Measurements from ENCODE around the gene PXMP4.

Gene PXMP4

GRCh38 chr20:33680686-33681085 is 39.4 kb downstream of the PXMP4 start:
- in situ Hi-C loops (cut with HindIII; ENCODE audit: low pct_ligation_motif_present, low sequenced_read_pairs), result no loop called here
- Histone ChIP-seq H3K36me3 (replicated peaks) (no peaks in the 10 kb centered on the region), H3K4me3 (ENCODE audit: low read depth, low read length) (no peak overlapping the region), H3K27ac (no peak overlapping the region), H3K27me3 (replicated peaks) (no peaks in the 10 kb centered on the region)
- DNase-seq, result no peak
- TF ChIP-seq, protein P1, sequence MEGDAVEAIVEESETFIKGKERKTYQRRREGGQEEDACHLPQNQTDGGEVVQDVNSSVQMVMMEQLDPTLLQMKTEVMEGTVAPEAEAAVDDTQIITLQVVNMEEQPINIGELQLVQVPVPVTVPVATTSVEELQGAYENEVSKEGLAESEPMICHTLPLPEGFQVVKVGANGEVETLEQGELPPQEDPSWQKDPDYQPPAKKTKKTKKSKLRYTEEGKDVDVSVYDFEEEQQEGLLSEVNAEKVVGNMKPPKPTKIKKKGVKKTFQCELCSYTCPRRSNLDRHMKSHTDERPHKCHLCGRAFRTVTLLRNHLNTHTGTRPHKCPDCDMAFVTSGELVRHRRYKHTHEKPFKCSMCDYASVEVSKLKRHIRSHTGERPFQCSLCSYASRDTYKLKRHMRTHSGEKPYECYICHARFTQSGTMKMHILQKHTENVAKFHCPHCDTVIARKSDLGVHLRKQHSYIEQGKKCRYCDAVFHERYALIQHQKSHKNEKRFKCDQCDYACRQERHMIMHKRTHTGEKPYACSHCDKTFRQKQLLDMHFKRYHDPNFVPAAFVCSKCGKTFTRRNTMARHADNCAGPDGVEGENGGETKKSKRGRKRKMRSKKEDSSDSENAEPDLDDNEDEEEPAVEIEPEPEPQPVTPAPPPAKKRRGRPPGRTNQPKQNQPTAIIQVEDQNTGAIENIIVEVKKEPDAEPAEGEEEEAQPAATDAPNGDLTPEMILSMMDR (IDR thresholded peaks at IDR 0.05; ENCODE audit: low read depth, low read length, missing control alignments), result no peak

DNA sequence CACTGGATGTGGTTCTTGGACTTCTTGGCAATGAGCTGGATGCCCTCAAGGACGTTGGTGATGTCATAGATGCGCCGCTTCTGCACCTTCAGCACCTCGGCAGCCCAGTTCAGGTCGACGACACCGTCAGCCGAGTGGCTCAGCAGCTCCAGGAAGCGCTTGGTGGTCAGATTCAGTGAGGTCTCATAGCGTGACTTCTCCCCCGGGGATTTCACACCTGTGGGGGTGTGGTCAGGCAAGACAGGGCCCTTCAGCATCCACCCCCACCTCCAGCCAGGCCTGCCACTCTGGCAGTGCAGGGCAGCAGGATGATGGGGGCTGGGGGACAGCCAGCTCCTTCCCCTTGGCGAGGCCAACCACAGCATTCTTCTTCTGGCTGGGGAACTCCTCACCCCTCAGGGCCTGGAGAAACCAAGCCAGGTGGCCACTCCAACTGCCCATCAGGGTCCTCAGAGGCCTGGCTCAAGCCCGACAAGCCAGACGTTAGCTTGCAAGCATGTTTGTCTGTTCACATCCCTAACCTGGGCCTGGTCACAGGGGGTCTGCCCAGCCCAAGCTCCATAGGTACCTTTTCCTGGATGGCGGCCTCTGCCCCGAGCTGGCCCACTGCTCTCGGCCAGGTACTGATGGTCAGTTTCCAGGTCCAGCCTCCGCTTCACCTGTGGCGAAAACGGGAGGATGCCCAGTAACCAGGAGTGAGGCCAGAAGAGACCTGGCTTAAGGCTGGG is 40.2 kb downstream of the PXMP4 start:
- in situ Hi-C loops (cut with HindIII; ENCODE audit: low pct_ligation_motif_present, low sequenced_read_pairs), result no loop called here
- TF ChIP-seq, protein P1 (IDR thresholded peaks at IDR 0.05; ENCODE audit: low read depth, low read length, missing control alignments), result no peak
- Histone ChIP-seq H3K27ac (no peak overlapping the region), H3K27me3 (replicated peaks) (no peaks in the 10 kb centered on the region), H3K4me3 (ENCODE audit: low read depth, low read length) (no peak overlapping the region), H3K36me3 (replicated peaks) (no peaks in the 10 kb centered on the region)
- no peak for DNase-seq

- H3K27ac ChIP-seq, result no peak overlapping the region
- in situ Hi-C loops (cut with HindIII; ENCODE audit: low pct_ligation_motif_present, low sequenced_read_pairs), result no loop called here
- no peak overlapping the region for H3K4me3 ChIP-seq (ENCODE audit: low read depth, low read length)
- H3K27me3 ChIP-seq (replicated peaks), result no peaks in the 10 kb centered on the region
- no peaks in the 10 kb centered on the region for H3K36me3 ChIP-seq (replicated peaks)
- TF ChIP-seq, protein P1 (IDR thresholded peaks at IDR 0.05; ENCODE audit: low read depth, low read length, missing control alignments), result no peak
- DNase-seq, result no peak
Observed at GRCh38 chr20:33677991-33678702, 42.0 kb downstream of the PXMP4 start.

DNA sequence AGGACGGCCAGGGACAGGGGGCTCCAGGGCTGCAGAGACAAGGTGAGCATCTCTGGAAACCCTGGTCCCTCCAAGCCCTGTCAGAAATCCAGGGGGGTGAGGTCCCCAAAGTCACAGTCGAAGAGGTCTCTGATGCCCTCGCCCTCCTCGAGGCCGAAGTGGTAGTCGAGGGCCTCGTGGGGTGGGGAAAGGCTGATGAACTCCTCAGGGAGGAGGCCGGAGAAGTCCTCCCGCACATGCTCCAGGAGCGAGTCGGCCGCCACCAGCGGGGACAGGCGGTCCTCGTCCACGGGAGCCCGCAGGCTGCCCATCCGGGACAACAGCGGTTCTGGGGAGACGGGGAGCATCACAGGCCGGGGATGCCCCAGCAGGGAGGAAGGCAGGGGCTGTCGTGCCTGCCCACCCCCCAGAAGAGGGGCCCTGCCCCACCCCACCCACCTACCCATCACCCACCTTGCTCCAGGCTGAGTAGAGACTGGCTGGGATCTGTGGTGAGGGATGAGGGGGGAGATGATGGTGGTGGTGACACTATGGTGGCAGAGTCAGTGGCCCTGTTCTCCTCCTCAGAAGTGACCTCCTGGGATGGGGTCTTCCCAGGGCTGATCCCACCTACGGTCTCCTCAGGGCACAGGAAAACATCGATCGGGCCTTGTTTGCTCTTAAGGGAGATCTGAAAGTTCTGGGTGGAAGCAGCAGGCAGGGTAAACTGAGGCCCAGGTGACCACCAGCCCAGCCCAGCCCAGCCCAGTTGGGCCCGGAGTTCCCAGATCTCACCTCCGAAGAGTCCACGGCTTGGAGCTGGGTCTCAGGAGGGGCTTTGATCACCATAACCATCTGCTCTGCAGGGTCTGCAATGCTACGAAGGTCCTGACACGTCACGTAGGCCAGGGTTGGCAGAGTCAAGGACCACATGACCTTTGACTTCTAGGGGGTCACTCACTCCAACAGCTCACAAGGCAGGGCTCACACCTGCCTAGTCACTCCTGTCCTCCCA is 43.2 kb downstream of the PXMP4 start:
- no peaks in the 10 kb centered on the region for H3K27me3 ChIP-seq (replicated peaks)
- H3K4me3 ChIP-seq (ENCODE audit: low read depth, low read length), result no peak overlapping the region
- no peak overlapping the region for H3K27ac ChIP-seq
- in situ Hi-C loops (cut with HindIII; ENCODE audit: low pct_ligation_motif_present, low sequenced_read_pairs), result no loop called here
- TF ChIP-seq, protein P1 (IDR thresholded peaks at IDR 0.05; ENCODE audit: low read depth, low read length, missing control alignments), result no peak
- DNase-seq, result no peak
- H3K36me3 ChIP-seq (replicated peaks), result no peaks in the 10 kb centered on the region

- Histone ChIP-seq H3K4me3 (ENCODE audit: low read depth, low read length) (no peak overlapping the region), H3K27ac (no peak overlapping the region), H3K36me3 (replicated peaks) (no peaks in the 10 kb centered on the region), H3K27me3 (replicated peaks) (no peaks in the 10 kb centered on the region)
- in situ Hi-C loops (cut with HindIII; ENCODE audit: low pct_ligation_motif_present, low sequenced_read_pairs), result no loop called here
- DNase-seq, result no peak
- TF ChIP-seq, protein P1 (IDR thresholded peaks at IDR 0.05; ENCODE audit: low read depth, low read length, missing control alignments), result no peak
Observed at GRCh38 chr20:33676121-33676520, 44.0 kb downstream of the PXMP4 start.
